Type B pancreatic cell (in vitro differentiated cells): ENCODE results near the gene CSNK1G2. TPM values are rescaled to one million over a fixed set of nuclear protein-coding genes. Genes with fewer than 3 reads are reported as not detected.
A peak's percentile ranks its signal among the peaks of the same experiment; 100 is the strongest.

ENCODE experiments used
- DNase-seq: peaks from one replicate; pipeline ENCODE4 v3.0.0; 2021; ENCODE audit warnings: mixed read lengths; ENCODE audit not compliant: unreplicated experiment; ENCODE audit errors: extremely low spot score
- H3K27ac Mint-ChIP-seq: 2 replicates; pipeline ENCODE4 v1.8.0; 2021; ENCODE audit warnings: mild to moderate bottlenecking, mixed read lengths
- H3K27me3 Mint-ChIP-seq: 2 replicates; pipeline ENCODE4 v1.8.0; 2021; ENCODE audit warnings: mixed read lengths
- H3K36me3 Mint-ChIP-seq: 2 replicates; pipeline ENCODE4 v1.8.0; 2021; ENCODE audit warnings: mixed read lengths
- H3K4me1 Mint-ChIP-seq: one replicate; pipeline ENCODE4 v1.8.0; 2021; ENCODE audit warnings: mixed read lengths; ENCODE audit not compliant: unreplicated experiment
- H3K4me3 Mint-ChIP-seq: 2 replicates; pipeline ENCODE4 v1.8.0; 2021; ENCODE audit warnings: mild to moderate bottlenecking, mixed read lengths
- H3K9me3 Mint-ChIP-seq: 2 replicates; pipeline ENCODE4 v1.8.0; 2021; ENCODE audit warnings: mixed read lengths
- total RNA-seq: library from RNA; stranded (reverse); gene quantifications from 2 replicates; pipeline ENCODE4 v1.2.1, GENCODE V29; 2021; ENCODE audit warnings: low replicate concordance
- TF ChIP-seq, protein P1 (sequence below): fragments of 200-600 bp; sonication (generic); conservative IDR thresholded peaks from 2 replicates; pipeline ENCODE4 v1.5.0; 2021; ENCODE audit warnings: antibody characterized with exemption, mild to moderate bottlenecking

The CSNK1G2 gene
- total RNA-seq, 1 donor from 2014 or later: 71.6 TPM

DNA sequence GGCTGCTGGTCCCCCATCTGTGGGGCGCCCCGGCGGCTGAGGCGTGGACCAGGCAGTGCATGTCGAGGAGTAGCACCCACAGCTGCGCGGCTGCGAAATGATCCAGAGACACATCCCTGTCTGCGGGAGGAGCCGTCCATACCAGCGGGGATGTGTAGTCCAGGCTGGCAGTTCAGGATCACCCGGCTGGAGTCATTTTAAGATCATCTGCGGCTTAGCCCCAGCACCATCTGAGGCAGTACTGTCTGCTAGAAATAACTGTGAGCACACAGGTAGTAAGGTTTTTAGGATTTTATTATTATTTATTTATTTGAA lies 32.7 kb upstream of the CSNK1G2 start:
- H3K27me3 Mint-ChIP-seq: no peaks in the 10 kb centered on the region
- no peak overlapping the region for H3K27ac Mint-ChIP-seq
- no peaks in the 10 kb centered on the region for H3K9me3 Mint-ChIP-seq
- DNase-seq: no peak
- H3K4me1 Mint-ChIP-seq: peaks cover 17% of the 10 kb centered on the region
- no peak overlapping the region for H3K4me3 Mint-ChIP-seq
- peaks cover 7% of the 10 kb centered on the region for H3K36me3 Mint-ChIP-seq
- TF ChIP-seq, protein P1, sequence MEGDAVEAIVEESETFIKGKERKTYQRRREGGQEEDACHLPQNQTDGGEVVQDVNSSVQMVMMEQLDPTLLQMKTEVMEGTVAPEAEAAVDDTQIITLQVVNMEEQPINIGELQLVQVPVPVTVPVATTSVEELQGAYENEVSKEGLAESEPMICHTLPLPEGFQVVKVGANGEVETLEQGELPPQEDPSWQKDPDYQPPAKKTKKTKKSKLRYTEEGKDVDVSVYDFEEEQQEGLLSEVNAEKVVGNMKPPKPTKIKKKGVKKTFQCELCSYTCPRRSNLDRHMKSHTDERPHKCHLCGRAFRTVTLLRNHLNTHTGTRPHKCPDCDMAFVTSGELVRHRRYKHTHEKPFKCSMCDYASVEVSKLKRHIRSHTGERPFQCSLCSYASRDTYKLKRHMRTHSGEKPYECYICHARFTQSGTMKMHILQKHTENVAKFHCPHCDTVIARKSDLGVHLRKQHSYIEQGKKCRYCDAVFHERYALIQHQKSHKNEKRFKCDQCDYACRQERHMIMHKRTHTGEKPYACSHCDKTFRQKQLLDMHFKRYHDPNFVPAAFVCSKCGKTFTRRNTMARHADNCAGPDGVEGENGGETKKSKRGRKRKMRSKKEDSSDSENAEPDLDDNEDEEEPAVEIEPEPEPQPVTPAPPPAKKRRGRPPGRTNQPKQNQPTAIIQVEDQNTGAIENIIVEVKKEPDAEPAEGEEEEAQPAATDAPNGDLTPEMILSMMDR: no peak

DNA sequence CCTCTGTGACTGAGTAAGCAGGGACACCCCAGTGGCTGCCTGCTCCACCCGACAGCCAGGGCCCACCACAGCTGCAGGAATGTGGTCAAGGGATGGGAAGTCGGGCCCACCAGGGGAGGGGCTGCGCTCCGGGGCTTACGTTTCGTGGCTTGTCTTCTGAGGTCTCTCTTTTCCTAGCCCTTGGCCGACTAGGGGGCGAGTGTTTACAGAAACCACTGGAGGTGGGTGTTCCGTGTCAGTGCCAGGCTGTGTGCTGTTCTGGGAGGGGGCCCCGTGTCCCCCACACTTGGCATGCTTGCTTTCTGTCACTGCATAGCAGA lies 31.3 kb upstream of the CSNK1G2 start:
- H3K4me3 Mint-ChIP-seq: no peak overlapping the region
- TF ChIP-seq, protein P1: no peak
- H3K27me3 Mint-ChIP-seq: no peaks in the 10 kb centered on the region
- peaks cover 7% of the 10 kb centered on the region for H3K36me3 Mint-ChIP-seq
- H3K9me3 Mint-ChIP-seq: no peaks in the 10 kb centered on the region
- H3K27ac Mint-ChIP-seq: no peak overlapping the region
- H3K4me1 Mint-ChIP-seq: peaks cover 9% of the 10 kb centered on the region
- DNase-seq: no peak

DNA sequence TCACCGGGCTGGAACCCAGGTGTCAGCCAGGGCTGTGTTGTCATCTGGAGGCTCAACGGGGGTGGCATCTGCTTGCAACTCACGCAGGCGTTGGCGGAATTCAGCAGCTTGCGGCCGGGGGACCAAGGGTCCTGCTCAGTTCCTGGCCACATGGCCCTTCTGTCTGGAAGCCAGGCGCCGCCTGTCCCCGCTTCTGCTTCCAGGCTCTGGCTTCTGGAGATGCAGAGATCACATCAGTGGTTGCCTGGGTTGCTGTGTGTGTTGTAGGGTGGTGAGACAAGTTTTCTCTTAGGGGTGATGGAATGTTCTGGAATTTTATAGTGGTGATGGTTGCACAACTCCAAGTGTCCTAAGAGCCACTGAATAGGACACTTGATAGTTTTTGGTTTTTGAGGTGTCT lies 30.8 kb upstream of the CSNK1G2 start:
- Mint-ChIP-seq H3K9me3 (no peaks in the 10 kb centered on the region), H3K4me1 (peaks cover 9% of the 10 kb centered on the region), H3K27ac (peak overlapping the region; percentile 76), H3K27me3 (no peaks in the 10 kb centered on the region), H3K36me3 (peaks cover 7% of the 10 kb centered on the region), H3K4me3 (peak overlapping the region; percentile 38)
- no peak for DNase-seq
- TF ChIP-seq, protein P1: no peak

DNA sequence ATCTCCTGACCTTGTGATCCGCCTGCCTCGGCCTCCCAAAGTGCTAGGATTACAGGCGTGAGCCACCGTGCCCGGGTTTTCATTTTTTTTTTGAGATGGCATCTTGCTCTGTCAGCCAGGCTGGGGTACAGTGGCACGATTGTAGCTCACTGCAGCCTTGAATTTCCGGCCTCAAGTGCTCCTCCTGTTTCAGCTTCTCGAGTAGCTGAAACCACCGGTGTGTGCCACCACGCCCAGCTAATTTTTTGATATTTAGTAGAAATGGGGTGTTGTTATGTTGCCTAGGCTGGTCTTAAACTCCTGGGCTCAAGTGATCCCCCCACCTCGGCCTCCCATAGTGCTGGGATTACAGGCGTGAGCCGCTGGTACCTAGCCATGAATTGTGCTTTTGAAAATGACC lies 29.9 kb upstream of the CSNK1G2 start:
- Mint-ChIP-seq H3K4me3 (no peak overlapping the region), H3K4me1 (peaks cover 4% of the 10 kb centered on the region), H3K27me3 (no peaks in the 10 kb centered on the region), H3K27ac (no peak overlapping the region), H3K9me3 (no peaks in the 10 kb centered on the region), H3K36me3 (peaks cover 4% of the 10 kb centered on the region)
- no peak for DNase-seq
- TF ChIP-seq, protein P1: no peak

DNA sequence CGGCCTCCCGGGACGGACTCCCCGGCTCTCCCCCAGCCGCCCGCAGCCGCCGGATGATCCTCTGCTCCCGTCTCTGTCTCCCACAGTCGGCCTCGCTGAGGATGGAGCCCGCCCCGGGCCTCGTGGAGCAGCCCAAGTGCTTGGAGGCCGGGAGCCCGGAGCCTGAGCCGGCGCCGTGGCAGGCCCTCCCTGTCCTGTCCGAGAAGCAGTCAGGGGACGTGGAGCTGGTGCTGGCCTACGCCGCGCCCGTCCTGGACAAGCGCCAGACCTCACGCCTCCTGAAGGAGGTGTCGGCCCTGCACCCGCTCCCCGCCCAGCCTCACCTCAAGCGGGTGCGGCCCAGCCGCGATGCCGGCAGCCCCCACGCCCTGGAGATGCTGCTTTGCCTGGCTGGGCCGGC lies 29.0 kb upstream of the CSNK1G2 start:
- no peak for DNase-seq
- no peaks in the 10 kb centered on the region for H3K9me3 Mint-ChIP-seq
- TF ChIP-seq, protein P1: no peak
- no peaks in the 10 kb centered on the region for H3K27me3 Mint-ChIP-seq
- peaks cover 4% of the 10 kb centered on the region for H3K4me1 Mint-ChIP-seq
- H3K4me3 Mint-ChIP-seq: no peak overlapping the region
- H3K27ac Mint-ChIP-seq: no peak overlapping the region
- peaks cover 4% of the 10 kb centered on the region for H3K36me3 Mint-ChIP-seq

DNA sequence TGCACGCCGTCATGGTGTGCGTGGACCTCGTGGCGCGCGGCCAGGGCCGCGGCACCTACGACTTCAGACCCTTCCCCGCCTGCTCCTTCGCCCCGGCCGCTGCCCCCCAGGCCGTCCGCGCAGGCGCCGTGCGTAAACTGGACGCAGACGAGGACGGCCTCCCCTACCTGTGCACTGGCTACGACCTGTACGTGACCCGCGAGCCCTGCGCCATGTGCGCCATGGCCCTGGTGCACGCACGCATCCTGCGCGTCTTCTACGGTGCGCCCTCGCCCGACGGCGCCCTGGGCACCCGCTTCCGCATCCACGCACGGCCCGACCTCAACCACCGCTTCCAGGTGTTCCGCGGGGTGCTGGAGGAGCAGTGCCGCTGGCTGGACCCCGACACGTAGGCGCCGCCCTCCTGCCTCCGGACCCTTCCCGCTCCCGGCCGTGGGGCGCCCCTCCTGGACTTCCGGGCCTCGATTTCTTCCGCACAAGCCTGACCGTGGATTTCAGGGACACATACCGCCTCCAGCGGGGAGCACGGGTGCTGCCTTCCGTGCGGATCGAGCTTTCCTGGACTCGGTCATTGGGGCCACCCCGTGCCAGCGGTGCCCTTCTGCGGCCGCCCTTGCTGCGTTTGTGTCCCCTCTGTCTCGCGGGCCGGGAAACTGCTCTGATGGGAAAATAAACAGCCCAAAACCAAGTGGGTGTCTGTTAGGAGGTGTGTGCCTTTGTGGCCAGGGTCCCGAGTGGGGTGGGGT lies 28.0 kb upstream of the CSNK1G2 start:
- no peak for DNase-seq
- TF ChIP-seq, protein P1: no peak
- Mint-ChIP-seq H3K4me1 (peaks cover 4% of the 10 kb centered on the region), H3K4me3 (no peak overlapping the region), H3K27ac (no peak overlapping the region), H3K9me3 (no peaks in the 10 kb centered on the region), H3K27me3 (no peaks in the 10 kb centered on the region), H3K36me3 (peaks cover 4% of the 10 kb centered on the region)
